Nephron progenitor cell (in vitro differentiated cells): Measurements from ENCODE around the gene SYT1.

Source experiments
- DNase-seq: peaks from one replicate; pipeline ENCODE4 v3.0.0; 2021
- H3K27ac Mint-ChIP-seq: 2 replicates; pipeline ENCODE4 v1.8.0; 2021; ENCODE audit warnings: mild to moderate bottlenecking, moderate library complexity, mixed read lengths
- H3K27me3 Mint-ChIP-seq: 2 replicates; pipeline ENCODE4 v1.8.0; 2021; ENCODE audit warnings: mild to moderate bottlenecking, low read depth, mixed read lengths; ENCODE audit not compliant: poor library complexity
- H3K36me3 Mint-ChIP-seq: 2 replicates; pipeline ENCODE4 v1.8.0; 2021; ENCODE audit warnings: low read depth, mixed read lengths
- H3K4me1 Mint-ChIP-seq: 2 replicates; pipeline ENCODE4 v1.8.0; 2021; ENCODE audit warnings: mixed read lengths
- H3K4me3 Mint-ChIP-seq: 2 replicates; pipeline ENCODE4 v1.8.0; 2021; ENCODE audit warnings: mild to moderate bottlenecking, moderate library complexity, mixed read lengths
- H3K9me3 Mint-ChIP-seq: 2 replicates; pipeline ENCODE4 v1.8.0; 2021; ENCODE audit warnings: mild to moderate bottlenecking, moderate library complexity, mixed read lengths
- CTCF ChIP-seq: fragments of 200-600 bp; sonication (generic); IDR thresholded peaks from 2 replicates; pipeline ENCODE4 v1.5.0; 2021; ENCODE audit warnings: antibody characterized with exemption

The SYT1 gene

GRCh38 chr12:79378496-79378895 is 513.9 kb downstream of the SYT1 start:
- Mint-ChIP-seq H3K4me1 (peaks cover 14% of the 10 kb centered on the region), H3K36me3 (no peaks in the 10 kb centered on the region), H3K27ac (no peak overlapping the region), H3K9me3 (no peaks in the 10 kb centered on the region), H3K4me3 (no peak overlapping the region), H3K27me3 (no peaks in the 10 kb centered on the region)
- no peak for TF ChIP-seq CTCF
- no peak for DNase-seq

GRCh38 chr12:79380402-79380801 is 515.8 kb downstream of the SYT1 start:
- no peak overlapping the region for H3K27ac Mint-ChIP-seq

GRCh38 chr12:79381248-79382208 is 517.0 kb downstream of the SYT1 start:
- no peaks in the 10 kb centered on the region for H3K36me3 Mint-ChIP-seq
- no peak for TF ChIP-seq CTCF
- no peaks in the 10 kb centered on the region for H3K9me3 Mint-ChIP-seq
- no peak for DNase-seq
- no peak overlapping the region for H3K27ac Mint-ChIP-seq
- peaks cover 14% of the 10 kb centered on the region for H3K4me1 Mint-ChIP-seq
- H3K4me3 Mint-ChIP-seq, result no peak overlapping the region
- H3K27me3 Mint-ChIP-seq, result no peaks in the 10 kb centered on the region

More at GRCh38 chr12:79380402-79380801, 515.8 kb downstream of the SYT1 start:
- H3K27me3 Mint-ChIP-seq, result no peaks in the 10 kb centered on the region
- H3K36me3 Mint-ChIP-seq, result no peaks in the 10 kb centered on the region
- no peak overlapping the region for H3K4me3 Mint-ChIP-seq
- no peak for DNase-seq
- peaks cover 14% of the 10 kb centered on the region for H3K4me1 Mint-ChIP-seq
- TF ChIP-seq CTCF, result no peak
- H3K9me3 Mint-ChIP-seq, result no peaks in the 10 kb centered on the region

DNA sequence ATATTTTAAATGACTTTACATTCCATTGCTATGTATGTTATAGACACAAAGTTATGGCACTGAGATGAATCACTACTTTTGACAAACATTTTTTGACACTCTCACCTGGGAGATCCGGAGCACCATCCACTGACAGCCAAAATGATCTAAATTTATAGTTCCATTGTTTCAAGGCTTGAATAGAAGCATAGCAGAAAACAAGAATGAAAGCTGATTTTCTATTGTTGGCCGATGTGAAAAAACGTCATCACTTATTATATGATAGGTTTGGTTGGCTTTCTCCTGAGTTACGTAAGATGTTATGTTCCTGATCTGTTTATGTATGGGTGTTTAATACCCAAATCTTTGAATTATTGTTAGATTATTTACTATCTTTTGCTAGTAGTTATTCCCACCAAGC is 520.0 kb downstream of the SYT1 start:
- Mint-ChIP-seq H3K36me3 (no peaks in the 10 kb centered on the region), H3K27ac (no peak overlapping the region), H3K27me3 (no peaks in the 10 kb centered on the region), H3K9me3 (no peaks in the 10 kb centered on the region), H3K4me1 (peaks cover 14% of the 10 kb centered on the region), H3K4me3 (no peak overlapping the region)
- TF ChIP-seq CTCF, result no peak
- DNase-seq, result no peak

- no peak for TF ChIP-seq CTCF
- DNase-seq, result no peak
- Mint-ChIP-seq H3K4me3 (no peak overlapping the region), H3K9me3 (no peaks in the 10 kb centered on the region), H3K27ac (no peak overlapping the region), H3K4me1 (no peaks in the 10 kb centered on the region), H3K27me3 (no peaks in the 10 kb centered on the region), H3K36me3 (no peaks in the 10 kb centered on the region)
These were observed 523.4 kb downstream of the SYT1 start for GRCh38 chr12:79388011-79388410.

- TF ChIP-seq CTCF, result no peak
- no peaks in the 10 kb centered on the region for H3K36me3 Mint-ChIP-seq
- H3K4me3 Mint-ChIP-seq, result no peak overlapping the region
- no peaks in the 10 kb centered on the region for H3K4me1 Mint-ChIP-seq
- H3K27me3 Mint-ChIP-seq, result no peaks in the 10 kb centered on the region
- H3K9me3 Mint-ChIP-seq, result no peaks in the 10 kb centered on the region
- no peak for DNase-seq
- H3K27ac Mint-ChIP-seq, result no peak overlapping the region
These were observed 529.3 kb downstream of the SYT1 start for GRCh38 chr12:79393842-79394241.
